GM18520 (cell line): ENCODE results near the gene PLCH1.

Experiments used
- ATAC-seq: cut with Tn5 transposase; IDR thresholded peaks from one replicate; pipeline ENCODE4 v1.9.1; 2021; ENCODE audit not compliant: unreplicated experiment

The PLCH1 gene

GRCh38 chr3:155609586-155609985 is 135.3 kb downstream of the PLCH1 start:
- ATAC-seq: no peak

GRCh38 chr3:155608228-155608920 is 136.5 kb downstream of the PLCH1 start:
- ATAC-seq: no peak

GRCh38 chr3:155607761-155608160 is 137.1 kb downstream of the PLCH1 start:
- no peak for ATAC-seq

DNA sequence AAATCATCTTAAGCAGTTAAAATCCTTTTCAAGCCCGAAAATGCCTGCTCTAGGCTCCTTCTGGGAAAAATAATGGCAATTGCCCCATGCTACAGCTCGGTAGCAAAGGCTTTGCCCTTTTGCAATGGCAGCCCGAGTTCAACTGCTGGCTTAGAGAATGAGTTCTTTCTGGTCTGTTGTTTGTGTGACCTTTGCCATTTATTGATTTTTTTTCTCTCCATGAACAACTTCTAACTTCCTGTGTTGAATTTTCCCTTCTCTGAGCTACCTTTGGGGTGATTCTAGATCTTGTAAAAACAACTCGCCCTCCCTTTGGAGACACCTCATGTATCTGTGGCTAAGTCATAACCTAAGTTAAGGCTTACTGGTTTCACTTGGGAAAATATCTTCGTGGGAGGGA is 139.3 kb downstream of the PLCH1 start:
- ATAC-seq: no peak

DNA sequence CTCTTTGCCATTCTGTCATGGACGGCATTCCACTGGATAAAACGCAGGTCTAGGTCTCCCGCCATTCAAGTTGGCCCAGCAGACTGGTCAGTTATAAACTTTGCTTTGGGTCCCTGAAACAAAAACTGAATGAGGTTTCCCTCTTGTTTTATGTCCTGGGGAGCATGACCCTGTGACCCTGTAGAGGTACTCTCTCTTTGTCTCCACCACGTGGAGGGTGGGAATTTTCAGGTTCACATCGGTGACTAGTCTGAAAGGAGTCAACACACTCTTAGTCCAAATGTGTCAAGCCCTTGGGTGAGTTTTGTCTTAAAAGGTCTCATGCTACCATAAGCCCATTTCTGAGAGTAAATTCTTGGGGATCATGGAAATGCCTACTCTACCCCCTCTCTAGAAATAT is 139.9 kb downstream of the PLCH1 start:
- no peak for ATAC-seq

GRCh38 chr3:155604126-155604525 is 140.7 kb downstream of the PLCH1 start:
- ATAC-seq: no peak

GRCh38 chr3:155603302-155603701 is 141.6 kb downstream of the PLCH1 start:
- ATAC-seq: no peak

GRCh38 chr3:155602307-155602706 is 142.6 kb downstream of the PLCH1 start:
- ATAC-seq: peak; percentile 40

- no peak for ATAC-seq
These were observed 146.2 kb downstream of the PLCH1 start for GRCh38 chr3:155598671-155599070.

GRCh38 chr3:155596615-155597014 is 148.3 kb downstream of the PLCH1 start:
- ATAC-seq: no peak

GRCh38 chr3:155595371-155595770 is 149.5 kb downstream of the PLCH1 start:
- no peak for ATAC-seq

- ATAC-seq: no peak
These were observed 150.2 kb downstream of the PLCH1 start for GRCh38 chr3:155594526-155595187.

DNA sequence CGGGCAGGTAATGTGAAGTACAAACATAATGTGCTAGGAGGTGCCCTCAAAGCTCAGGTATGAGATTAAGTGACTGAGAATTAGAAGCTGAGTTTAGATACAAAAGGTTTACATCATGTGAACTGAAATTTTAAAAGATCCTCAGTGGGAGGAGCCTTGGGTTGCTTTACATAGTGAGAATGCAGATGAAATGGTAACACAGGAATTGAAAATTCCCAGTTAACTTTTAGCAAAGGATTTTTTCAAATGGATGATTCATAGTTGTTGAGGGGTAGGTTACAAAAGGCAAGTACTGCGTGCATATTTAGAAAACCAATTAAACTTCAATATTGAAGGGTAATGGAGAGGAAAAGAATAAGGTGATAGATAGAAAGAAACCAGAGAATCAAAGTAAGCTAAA is 157.3 kb downstream of the PLCH1 start:
- no peak for ATAC-seq

- ATAC-seq: no peak
These were observed 159.5 kb downstream of the PLCH1 start for GRCh38 chr3:155585384-155585783.

- ATAC-seq: no peak
These were observed 163.3 kb downstream of the PLCH1 start for GRCh38 chr3:155581579-155581978.

- ATAC-seq: no peak
These were observed 172.8 kb downstream of the PLCH1 start for GRCh38 chr3:155572085-155572484.

GRCh38 chr3:155568295-155568694 is 176.6 kb downstream of the PLCH1 start:
- ATAC-seq: no peak

GRCh38 chr3:155560594-155560993 is 184.3 kb downstream of the PLCH1 start:
- ATAC-seq: no peak

- ATAC-seq: no peak
These were observed 184.7 kb downstream of the PLCH1 start for GRCh38 chr3:155560135-155560534.

- no peak for ATAC-seq
These were observed 188.3 kb downstream of the PLCH1 start for GRCh38 chr3:155556531-155556930.

- no peak for ATAC-seq
These were observed 189.3 kb downstream of the PLCH1 start for GRCh38 chr3:155555479-155556060.

GRCh38 chr3:155554777-155555451 is 190.0 kb downstream of the PLCH1 start:
- peak; percentile 76 for ATAC-seq
